Heart left ventricle (tissue), 13 donors: ENCODE results near the gene SLC66A2.

Source experiments
- POLR2A ChIP-seq, 2 donors: fragments of 450-650 bp; IDR thresholded peaks; one replicate each; pipeline ENCODE4 v1.6.1; 2017; ENCODE audit warnings: antibody characterized with exemption in 2 of 2, mild to moderate bottlenecking in 2 of 2, moderate library complexity in 2 of 2
- TF ChIP-seq, protein P1 (sequence below), 12 donors: fragments of 200-600 bp; sonication (generic) in 4 of 12; IDR thresholded peaks; one replicate each; pipeline versions ENCODE4 v1.5.0 to v1.8.0; 2018 to 2022; ENCODE audit warnings: antibody characterized with exemption in 12 of 12, mild to moderate bottlenecking in 5 of 12
- donor health status: ischemic (EF 13 %, LVEDD 7.1; RV severe dilation, severe dysfunction).
- donor health status: DM: no; HTN: yes; CAD: no.
- donor health status: DM: no; HTN: no; CAD: no.
- donor health status: ischemic (EF 25% LVEDD 6.9; RV normal size, moderate dysfunction).
- donor health status: ischemic (EF 25% LVEDD 5.7; RV mildly dilated, moderate dysfunction).
- donor health status: ischemic (EF 35%, LVEDD 5.7; RV mildly dilated, moderate dysfunction).
- donor health status: nonischemic (EF 11% LVEDD 7.7; RV severe dilation, severe dysfunction).
- donor health status: DM: yes; HTN: yes; CAD: no.
- donor health status: PGD.
- donor health status: ischemic (EF 29% LVEDD 5.4; RV normal size, mild dysfunction).
- donor health status: nonischemic (EF 23%, LVEDD 6.1; RV moderate dilation, normal function).

- TF ChIP-seq, protein P1, sequence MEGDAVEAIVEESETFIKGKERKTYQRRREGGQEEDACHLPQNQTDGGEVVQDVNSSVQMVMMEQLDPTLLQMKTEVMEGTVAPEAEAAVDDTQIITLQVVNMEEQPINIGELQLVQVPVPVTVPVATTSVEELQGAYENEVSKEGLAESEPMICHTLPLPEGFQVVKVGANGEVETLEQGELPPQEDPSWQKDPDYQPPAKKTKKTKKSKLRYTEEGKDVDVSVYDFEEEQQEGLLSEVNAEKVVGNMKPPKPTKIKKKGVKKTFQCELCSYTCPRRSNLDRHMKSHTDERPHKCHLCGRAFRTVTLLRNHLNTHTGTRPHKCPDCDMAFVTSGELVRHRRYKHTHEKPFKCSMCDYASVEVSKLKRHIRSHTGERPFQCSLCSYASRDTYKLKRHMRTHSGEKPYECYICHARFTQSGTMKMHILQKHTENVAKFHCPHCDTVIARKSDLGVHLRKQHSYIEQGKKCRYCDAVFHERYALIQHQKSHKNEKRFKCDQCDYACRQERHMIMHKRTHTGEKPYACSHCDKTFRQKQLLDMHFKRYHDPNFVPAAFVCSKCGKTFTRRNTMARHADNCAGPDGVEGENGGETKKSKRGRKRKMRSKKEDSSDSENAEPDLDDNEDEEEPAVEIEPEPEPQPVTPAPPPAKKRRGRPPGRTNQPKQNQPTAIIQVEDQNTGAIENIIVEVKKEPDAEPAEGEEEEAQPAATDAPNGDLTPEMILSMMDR (IDR thresholded peaks at IDR 0.05), result peak in 6 of 12 donors; percentile 8 to 47 (median 31)
- no peak for TF ChIP-seq POLR2A (IDR thresholded peaks at IDR 0.05)
Measured at GRCh38 chr18:79934311-79935097, 16.9 kb downstream of the SLC66A2 start.
